HTERT RPE-1 (cell line): ENCODE data around the gene LRRC3.

ENCODE experiments used
- in situ Hi-C: fragments of 300-500 bp; cut with MboI; formaldehyde crosslinking; loops from 4 replicates; pipeline ENCODE4 v1.14.3; 2020; ENCODE audit warnings: low sequenced_read_pairs

LRRC3 gene

GRCh38 chr21:44456214-44456914 lies 1.1 kb downstream of the LRRC3 start:
- in situ Hi-C loops: no loop called here

GRCh38 chr21:44456915-44457736 lies 1.8 kb downstream of the LRRC3 start:
- in situ Hi-C loops: no loop called here

GRCh38 chr21:44458971-44459711 lies 3.8 kb downstream of the LRRC3 start:
- in situ Hi-C loops: no loop called here

GRCh38 chr21:44459712-44460440 lies 4.6 kb downstream of the LRRC3 start:
- in situ Hi-C loops: no loop called here

- in situ Hi-C loops: no loop called here
Measured at GRCh38 chr21:44460441-44460755, 5.1 kb downstream of the LRRC3 start.

GRCh38 chr21:44461005-44461404 lies 5.7 kb downstream of the LRRC3 start:
- in situ Hi-C loops: no loop called here

- in situ Hi-C loops: no loop called here
Measured at GRCh38 chr21:44461464-44462001, 6.2 kb downstream of the LRRC3 start.

GRCh38 chr21:44462086-44462833 lies 7.0 kb downstream of the LRRC3 start:
- in situ Hi-C loops: no loop called here

- in situ Hi-C loops: no loop called here
Measured at GRCh38 chr21:44462834-44463200, 7.5 kb downstream of the LRRC3 start.

- in situ Hi-C loops: no loop called here
Measured at GRCh38 chr21:44463724-44464123, 8.4 kb downstream of the LRRC3 start.

- in situ Hi-C loops: no loop called here
Measured at GRCh38 chr21:44464351-44464750, 9.0 kb downstream of the LRRC3 start.

GRCh38 chr21:44466351-44466954 lies 11.1 kb downstream of the LRRC3 start:
- in situ Hi-C loops: no loop called here

GRCh38 chr21:44466996-44467858 lies 11.9 kb downstream of the LRRC3 start:
- in situ Hi-C loops: no loop called here

- in situ Hi-C loops: no loop called here
Measured at GRCh38 chr21:44467859-44468195, 12.5 kb downstream of the LRRC3 start.

- in situ Hi-C loops: no loop called here
Measured at GRCh38 chr21:44471341-44471740, 16.0 kb downstream of the LRRC3 start.

- in situ Hi-C loops: no loop called here
Measured at GRCh38 chr21:44471996-44472395, 16.7 kb downstream of the LRRC3 start.

- in situ Hi-C loops: no loop called here
Measured at GRCh38 chr21:44473915-44474555, 18.7 kb downstream of the LRRC3 start.

- in situ Hi-C loops: no loop called here
Measured at GRCh38 chr21:44475266-44475845, 20.0 kb downstream of the LRRC3 start.
